GM19240 (cell line): ENCODE results near the gene L3MBTL4.
A peak's percentile ranks its signal among the peaks of the same experiment; 100 is the strongest.

Experiments used
- DNase-seq: peaks from one replicate; pipeline ENCODE4 v3.0.0; 2011; ENCODE audit warnings: low spot score; ENCODE audit not compliant: insufficient read length

Gene L3MBTL4

DNA sequence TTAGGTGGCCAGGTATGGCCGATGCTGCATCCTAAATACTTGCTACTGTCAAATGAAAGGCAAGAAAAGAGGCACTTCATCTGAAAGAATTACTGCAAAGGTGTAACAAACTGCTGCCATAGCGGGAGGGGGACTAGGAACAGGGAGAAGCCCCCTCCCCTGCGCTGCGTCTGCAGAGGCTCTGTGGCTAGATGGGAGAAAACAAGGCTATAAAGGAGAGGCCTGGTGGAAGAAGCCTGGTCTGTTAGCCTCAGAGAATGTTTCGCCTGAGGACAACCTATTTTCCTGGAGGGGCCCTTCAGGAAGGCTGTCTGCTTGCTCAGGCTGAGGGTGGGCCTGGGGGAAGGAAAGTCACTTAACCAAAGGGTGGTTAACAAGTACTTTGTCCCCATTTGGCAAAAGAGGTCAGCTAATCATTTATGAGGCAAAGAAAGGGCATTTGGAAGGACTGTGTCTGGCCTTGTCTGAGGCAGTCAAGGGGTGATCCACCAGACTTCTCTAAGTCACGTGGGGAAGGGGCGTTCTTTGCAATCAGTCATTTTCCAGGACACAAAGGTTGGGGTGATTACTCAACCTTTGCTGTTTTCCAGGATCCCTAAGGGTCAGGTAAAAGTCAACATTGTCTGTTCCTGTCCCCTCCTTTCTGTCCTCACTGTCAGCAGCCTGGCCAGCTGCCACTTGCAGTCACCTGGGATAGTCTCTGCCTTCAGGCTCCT, 416.4 kb downstream of the L3MBTL4 start:
- no peak for DNase-seq

DNA sequence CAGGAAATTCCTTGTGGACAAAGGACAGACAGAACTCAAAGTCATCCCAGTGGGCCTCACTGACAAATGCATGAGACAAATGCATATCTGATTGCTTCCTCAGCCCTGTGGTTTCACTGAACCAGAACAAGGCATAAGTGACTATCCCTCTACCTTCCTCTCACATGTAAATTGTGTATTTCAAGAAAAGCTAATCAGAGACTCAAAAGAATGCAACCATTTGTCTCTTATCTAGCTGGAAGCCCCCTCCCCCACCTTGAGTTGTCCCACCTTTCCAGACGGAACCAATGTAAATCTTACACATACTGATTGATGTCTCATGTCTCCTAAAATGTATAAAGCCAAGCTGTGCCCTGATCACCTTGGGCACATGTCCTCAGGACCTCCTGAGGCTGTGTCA, 417.4 kb downstream of the L3MBTL4 start:
- no peak for DNase-seq

DNA sequence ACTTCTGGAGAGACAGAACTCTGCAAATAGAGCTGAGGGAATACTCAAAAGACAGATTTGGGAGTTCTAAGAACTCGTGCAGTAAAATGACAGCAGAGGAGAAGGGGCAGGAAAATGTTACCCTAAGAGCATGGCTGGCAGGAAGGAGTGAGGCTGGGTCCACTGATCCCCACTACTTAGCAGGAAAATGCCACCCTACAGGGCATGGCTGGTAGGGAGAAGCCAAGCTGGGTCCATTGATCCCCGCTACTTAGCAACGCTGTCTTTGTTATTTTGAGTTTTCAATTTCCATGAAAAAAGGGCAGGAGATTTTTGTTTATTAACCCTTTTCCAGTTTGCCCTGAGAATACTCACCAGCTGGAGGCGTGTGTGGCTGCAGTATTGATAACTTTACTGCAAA, 419.1 kb downstream of the L3MBTL4 start:
- DNase-seq: no peak

DNA sequence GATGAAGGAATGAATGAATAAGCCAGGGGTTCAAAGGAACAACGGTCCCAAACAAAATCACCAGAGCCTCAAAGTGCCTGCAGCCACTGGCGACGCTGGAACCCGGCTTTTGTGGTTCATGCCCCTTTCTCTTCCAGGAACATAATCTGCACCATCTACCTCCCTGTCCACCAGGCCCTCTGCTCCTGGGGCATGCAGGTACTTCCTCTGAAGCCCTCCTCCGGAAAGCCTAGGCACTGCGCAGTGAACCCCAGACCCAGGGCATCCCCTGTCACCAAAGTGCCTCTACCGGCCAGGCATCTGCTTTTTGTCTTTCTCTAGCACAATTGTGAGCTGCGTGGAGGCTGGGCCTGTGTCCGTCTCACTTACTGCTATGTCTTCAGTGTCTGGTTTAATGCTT, 420.8 kb downstream of the L3MBTL4 start:
- no peak for DNase-seq

DNA sequence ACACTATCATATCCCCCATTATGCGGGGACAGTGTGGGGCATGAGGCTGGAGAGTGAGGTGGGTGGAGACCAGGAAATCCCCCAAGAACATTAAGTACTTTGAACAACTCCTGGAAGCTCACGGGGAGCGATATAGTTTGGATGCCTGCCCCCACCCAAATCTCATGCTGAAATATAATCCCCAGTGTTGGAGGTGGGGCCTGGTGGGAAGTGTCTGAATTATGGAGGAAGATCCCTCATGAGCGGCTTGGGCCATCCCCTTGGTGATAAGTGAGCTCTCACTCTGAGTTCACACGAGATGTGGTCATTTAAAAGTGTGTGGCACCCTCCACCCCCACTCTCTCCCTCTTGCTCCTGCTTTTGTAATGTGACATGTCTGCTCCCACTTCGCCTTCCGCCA, 422.3 kb downstream of the L3MBTL4 start:
- DNase-seq: no peak

DNA sequence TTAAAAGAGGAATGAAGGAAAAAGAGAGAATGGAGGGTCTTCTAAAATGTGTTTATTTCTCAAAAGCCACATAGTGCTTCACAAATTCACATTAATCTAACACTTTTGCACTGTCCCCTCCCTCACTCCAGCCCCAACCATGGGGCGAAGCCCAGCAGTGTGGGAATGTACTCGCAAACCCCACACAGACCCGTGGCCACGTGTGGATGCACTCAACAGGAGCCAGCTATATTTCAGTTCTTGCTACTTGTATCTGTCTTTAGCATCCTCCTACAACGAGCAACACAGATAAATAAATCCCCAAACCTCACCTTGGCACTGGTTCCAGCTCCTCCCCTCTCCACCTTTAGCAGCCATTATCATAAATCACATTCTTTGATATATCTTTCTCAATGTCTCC, 427.5 kb downstream of the L3MBTL4 start:
- no peak for DNase-seq

DNA sequence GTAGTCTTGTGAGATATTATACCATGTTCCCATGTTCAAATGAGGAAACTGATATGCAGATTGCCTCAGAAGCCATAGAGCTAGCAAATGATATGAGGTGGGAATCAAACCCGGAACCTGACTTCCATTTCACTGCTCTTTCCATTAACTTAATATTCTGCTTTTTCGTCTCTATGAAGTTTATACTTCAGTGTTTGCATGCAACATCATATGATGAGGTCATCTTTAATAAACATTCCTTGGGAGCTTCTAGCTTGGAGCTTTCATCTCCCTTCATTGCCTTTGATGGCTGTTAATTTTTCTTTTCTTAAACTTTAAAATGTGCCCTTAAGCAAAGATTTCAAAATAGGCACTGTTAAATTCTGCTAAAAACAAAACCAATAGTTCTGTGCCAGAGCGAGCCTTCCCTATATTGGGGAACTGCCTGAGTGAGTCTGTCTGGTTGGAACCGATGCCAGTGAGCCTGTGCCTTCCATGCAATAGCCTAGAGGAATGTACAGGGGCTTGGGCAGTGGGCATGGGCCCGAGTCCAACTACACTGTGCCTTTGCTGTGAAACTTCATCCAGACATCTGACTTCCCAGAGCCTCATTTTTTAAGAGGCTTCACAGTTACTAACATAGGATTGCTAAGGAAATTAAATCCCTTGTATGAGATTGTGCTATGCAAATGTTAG, 428.3 kb downstream of the L3MBTL4 start:
- DNase-seq: no peak

DNA sequence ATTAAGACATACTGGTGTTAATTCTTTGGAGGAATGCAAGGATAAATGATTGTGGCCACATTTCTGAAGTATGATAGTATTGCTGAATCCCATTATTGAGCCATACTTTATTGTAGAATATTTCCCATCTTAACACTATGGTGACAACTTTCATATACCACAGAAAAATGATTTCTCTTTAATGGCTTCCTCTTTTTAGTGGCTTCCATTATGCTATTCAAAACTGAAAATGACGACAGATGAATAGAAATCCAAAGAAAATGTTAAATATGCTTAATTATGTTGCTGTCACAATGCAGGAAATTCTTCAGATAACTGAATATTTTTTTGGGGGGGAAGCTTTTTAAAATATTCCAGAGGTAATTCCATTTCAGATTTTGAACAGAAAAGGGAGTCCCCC, 430.5 kb downstream of the L3MBTL4 start:
- no peak for DNase-seq

DNA sequence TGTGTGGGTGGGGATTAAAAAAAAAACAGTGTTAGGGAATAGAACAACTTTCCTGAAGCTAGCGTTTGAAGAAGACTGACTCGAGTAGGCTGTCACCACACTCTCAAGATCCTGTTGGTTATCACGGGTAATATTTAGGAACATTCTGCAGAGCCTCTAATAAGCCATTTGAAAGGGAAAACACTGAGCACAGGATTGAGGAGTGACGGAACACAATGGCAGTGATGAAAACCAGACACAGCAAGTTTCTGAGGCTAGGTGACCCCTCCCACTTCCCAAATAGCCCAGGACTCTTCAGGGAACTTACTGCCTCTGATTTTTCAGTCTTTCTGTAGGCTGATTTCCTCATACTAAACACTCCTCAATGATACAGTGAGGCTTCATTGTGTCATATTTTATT, 431.2 kb downstream of the L3MBTL4 start:
- no peak for DNase-seq

DNA sequence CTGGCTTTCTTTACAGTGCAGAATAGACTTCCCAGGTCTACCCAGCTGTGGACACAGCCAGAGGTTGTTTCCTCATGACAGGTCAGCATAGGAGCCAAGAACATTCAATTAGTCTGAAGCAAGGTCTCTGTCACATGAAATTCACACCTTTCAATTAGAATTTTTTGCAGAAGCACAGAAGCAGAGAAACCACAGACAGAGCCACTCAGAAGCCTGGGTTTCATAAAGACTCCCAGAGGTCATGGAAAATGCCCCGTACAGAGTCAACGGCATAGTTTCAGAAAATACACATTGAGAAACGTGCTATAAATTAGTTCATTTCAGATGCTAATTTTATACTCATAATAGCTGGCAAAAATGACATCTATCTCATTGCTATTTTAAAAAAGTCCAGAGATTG, 432.4 kb downstream of the L3MBTL4 start:
- no peak for DNase-seq

DNA sequence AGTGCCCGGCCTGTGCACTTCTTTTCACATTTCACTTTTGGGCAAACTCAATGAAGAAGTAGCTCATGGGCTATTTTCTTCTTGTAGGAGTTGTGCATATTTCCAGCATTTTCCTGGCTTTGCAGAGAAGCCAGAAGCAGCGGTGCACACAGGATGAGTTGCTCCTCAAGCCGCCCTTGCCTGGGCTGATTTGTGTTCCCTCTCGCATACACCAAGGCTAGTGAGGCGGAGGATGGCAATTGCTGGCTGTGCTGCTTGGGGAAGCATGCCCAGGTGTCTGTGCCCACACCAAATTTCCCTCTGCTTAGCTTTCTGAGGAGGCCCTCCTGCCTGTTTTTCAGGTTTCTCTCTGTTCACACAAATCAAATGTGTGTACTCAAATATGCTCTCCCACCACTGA, 434.0 kb downstream of the L3MBTL4 start:
- no peak for DNase-seq

DNA sequence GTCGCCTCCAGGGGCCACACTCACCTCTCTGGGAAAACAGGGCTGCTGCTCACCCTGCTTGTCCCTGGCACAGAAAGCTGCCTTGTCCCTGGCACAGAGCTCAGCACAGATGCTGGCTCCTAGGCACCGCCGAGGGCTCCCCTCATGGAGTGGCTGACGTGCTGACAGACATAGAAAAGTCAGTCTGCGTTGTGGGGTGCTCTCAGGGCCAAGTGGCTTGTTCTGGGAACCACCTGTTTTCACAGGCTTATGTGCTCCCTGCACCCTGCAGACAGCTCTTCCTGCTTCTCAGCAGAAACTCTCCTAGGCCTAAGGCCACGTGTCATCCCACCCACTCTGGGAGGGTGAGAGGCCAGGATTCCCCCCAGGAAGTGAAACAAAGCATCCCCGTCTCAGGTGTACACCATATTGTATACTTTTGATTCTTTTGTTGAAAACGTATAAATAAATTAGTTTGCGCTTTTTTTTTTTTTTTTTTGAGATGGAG, 434.7 kb downstream of the L3MBTL4 start:
- no peak for DNase-seq

DNA sequence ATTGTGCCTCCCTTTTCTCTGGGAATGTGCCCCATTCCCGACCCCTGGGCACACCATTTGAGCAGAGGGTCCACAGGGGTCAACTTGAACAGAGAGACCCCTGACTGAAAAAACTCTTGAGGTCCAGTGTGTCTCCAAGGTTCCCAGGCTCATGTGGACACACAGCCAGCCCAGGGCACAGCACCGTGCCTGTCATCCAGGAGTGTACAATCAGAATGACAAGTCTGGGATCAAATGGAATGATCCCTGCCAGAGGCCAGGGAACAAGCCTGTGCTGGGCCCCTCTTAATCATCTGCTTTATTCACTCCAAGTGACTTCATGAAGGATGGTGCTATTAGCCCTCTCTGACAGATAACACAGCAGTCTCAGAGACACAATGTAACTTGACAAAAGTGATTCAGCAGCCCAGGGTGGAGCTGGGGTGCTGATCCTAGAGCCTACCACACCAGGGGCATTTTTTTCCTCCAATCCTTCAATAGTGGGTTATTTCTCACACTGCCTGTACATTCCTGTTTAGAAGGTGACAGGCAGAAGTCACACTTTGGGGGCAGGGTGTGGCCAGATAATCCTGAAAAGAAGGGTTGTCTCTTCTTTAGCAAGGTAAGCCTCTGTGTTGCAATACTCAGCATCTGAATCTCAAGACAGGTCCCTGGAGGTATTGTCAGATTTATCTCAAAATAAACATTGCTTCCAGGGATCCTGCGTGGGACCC, 435.4 kb downstream of the L3MBTL4 start:
- no peak for DNase-seq

DNA sequence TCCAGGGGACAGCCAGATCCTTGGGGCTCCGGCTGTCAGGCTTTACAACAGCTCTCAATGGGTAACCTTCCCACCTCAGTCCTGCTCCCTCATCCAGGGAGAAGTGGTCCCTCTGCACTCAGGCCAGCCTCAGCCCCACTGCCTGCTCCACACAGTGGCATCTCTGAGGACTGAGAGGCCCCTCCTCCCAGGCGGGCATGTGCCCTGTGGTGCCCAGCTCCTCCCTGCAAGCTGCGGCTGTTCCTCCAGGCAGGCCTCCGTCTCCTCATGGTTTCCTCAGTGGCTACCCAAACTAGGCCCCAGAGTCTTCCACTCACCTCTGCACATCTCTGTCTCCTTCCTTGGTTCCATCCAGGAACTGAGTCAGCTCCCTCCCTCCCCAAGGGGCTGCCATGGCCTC, 437.7 kb downstream of the L3MBTL4 start:
- DNase-seq: no peak

DNA sequence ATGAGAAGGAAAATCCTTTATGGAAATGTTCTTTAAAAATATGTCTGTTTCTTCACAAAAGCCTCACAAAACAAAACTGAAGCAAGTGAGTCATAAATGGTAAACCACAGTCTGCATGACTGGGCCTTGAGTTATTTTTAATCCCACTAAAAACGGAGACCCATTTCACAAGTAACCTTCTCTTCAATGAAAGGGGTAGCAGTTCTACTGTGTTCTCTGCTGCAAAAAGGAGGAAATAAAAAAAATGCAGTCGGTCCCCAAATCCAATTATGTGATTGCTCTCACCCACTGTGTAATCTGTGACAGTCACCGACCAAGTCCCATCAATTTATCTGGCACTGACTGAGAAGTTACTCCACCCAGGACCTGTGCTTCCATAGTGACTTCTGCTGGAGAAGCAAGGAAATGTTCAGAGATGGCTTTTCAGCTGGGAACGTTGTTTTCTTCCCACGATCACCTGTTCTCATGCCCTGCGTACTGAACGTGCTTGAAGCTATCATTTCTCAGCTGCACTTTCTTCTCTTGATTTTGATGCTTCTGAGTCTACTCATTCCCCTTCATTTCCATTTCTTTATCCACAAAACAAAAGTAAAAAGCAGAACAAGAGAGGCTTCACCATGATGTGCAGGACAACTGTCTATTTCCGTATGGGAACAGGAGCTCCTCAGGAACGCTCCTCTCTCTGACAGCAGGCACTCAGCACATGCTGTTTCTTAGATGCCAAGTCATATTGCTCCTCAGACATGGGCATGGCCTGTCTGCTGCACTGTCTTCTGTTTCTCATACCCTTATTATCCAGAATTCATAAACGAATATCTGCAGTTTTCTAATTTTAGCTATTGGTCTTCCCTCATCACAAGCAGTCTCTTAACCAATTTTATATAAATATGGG, 439.4 kb downstream of the L3MBTL4 start:
- DNase-seq: peak; percentile 19

DNA sequence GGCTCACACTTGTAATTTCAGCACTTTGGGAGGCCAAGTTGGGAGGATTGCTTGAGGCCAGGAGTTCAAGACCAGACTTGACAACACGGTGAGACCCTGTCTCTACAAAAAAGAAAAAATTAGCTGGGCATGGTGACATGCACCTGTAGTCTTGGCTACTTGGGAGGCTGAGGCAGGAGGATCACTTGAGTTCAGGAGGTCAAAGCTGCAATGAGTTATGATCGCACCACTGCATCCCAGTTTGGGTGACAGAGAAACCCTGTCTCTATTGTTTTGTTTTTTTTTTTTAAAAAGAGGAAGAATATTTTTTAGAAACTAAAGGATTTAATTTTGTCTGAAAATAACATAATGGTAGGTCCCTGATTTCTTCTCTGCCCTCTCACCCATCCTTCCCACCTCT, 440.0 kb downstream of the L3MBTL4 start:
- no peak for DNase-seq

DNA sequence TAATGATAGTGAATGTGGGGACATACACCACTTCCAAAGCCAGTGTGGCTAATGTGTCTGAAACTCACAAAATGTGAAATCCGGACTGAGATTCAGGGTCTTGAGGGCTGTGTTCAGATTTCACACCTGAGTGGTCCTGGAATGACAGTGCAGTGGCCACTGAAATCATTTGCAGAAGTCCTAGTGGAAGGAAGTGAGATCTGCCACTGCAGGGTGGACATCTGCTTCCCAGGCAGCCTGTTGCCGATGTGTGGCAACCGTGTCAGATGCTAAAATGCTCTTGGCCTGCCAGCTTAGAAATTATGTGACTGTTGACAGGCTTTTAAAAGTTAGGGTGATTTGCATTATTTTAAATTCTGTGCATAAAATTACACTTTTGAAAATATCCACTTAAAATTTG, 441.6 kb downstream of the L3MBTL4 start:
- no peak for DNase-seq

DNA sequence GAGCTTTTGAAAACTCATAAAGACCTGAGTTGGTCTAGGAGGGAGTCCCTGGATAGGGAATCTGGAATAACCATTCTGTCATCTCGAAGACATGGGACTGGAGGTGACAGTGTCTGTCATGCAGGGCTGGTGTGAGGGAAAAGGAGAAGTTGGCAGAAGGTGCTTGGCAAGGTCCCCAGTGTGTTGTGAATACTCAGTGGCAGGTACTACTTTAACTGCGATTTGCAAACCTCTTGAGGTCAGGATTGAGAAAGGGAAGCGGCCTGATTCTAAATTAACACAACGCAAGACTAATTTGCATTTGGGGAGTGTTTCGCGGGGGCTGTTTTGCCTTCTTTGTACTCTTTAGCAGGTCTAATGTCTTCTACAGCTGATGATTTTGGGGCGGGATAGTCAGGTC, 442.4 kb downstream of the L3MBTL4 start:
- peak; percentile 20 for DNase-seq

DNA sequence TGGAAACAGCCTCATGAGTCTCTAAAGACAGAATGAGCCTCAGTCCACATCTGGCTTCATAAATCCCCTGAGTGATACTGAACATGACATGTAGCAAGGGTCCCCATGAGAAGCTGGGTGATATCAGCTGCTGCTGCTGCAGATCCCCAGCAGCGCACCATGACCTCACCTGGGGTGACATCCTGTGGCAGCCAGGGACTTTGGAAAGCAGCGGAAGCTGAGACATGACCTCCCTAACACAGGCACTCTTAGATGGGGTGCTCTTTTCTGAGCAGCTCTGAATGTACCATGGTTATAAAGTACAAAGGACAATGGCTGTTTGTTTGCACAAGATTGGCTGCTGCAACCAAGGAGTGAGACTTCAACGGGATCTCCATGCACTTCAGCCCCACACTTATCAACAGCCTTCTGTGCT, 444.7 kb downstream of the L3MBTL4 start:
- no peak for DNase-seq

DNA sequence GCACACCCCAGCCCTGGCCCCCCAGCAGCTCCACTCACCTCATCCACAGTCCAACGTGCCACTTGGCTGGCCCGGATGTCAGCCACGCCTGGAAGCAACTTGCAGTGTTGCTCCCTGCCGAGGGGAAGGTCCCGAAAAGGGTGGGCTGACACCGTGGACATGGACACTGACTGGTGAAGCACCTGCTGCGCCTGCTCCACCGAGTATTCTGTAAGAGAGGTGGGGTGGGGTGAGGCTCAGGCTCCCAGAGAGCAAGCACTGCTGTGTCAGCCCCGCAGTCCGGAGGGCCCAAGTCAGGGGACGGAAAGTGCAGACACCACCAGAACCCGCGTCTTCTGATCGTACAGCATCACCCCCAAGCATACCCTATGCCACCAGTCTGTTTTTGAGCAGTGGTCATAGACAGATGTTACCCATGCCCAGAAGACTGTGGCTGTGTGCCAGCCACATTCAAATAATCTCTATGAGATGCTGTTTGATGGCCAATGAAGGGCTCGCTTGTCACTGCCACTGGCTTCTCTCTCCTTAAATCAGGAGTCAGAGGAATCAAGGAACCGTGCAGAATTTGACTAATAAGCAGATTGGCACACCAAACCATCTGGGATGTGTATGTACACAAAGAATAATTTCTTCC, 445.2 kb downstream of the L3MBTL4 start:
- DNase-seq: no peak

DNA sequence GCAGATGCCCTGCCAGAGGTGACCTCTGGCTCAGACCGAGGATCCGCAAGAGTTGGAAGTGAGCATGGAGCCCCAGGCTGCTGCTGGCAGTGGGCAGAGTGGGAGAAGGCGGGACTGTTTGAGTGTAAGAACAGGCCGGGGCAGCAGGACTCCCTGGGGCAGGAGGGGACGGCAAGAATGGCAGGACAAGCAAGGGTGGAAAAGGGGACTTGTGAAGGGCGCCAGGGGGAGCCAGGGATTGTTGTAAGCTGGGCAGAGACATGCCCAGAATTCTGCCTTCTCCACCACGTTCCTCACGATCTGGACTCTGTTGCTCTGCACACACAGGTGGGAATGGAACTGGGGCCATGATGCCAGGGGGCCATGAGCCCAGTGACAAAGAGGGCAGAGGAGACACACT, 447.0 kb downstream of the L3MBTL4 start:
- no peak for DNase-seq
